Parathyroid adenoma (tissue), 2 donors: ENCODE data around the gene SCGB2B2.

ENCODE experiments used
- H2AFZ ChIP-seq: fragments of 300-600 bp; sonication (generic); one replicate; pipeline ENCODE4 v1.7.0; 2017; ENCODE audit warnings: antibody characterized with exemption, mild to moderate bottlenecking
- H3K27ac ChIP-seq: fragments of 300-600 bp; sonication (generic); one replicate; pipeline ENCODE4 v1.7.0; 2017
- H3K27me3 ChIP-seq: fragments of 300-600 bp; sonication (generic); one replicate; pipeline ENCODE4 v1.7.0; 2017; ENCODE audit warnings: low read length; ENCODE audit not compliant: control insufficient read depth, insufficient read depth
- H3K36me3 ChIP-seq: fragments of 300-600 bp; sonication (generic); one replicate; pipeline ENCODE4 v1.7.0; 2017; ENCODE audit warnings: low read length; ENCODE audit not compliant: control insufficient read depth, insufficient read depth
- H3K4me1 ChIP-seq: fragments of 300-600 bp; sonication (generic); one replicate; pipeline ENCODE4 v1.7.0; 2017; ENCODE audit warnings: control low read depth
- H3K4me2 ChIP-seq: fragments of 300-600 bp; sonication (generic); one replicate; pipeline ENCODE4 v1.7.0; 2017; ENCODE audit warnings: low read length
- H3K4me3 ChIP-seq: fragments of 300-600 bp; sonication (generic); one replicate; pipeline ENCODE4 v1.7.0; 2017; ENCODE audit warnings: low read depth, low read length
- H3K79me2 ChIP-seq: fragments of 300-600 bp; sonication (generic); one replicate; pipeline ENCODE4 v1.7.0; 2017; ENCODE audit warnings: control low read depth
- H3K9ac ChIP-seq: fragments of 300-600 bp; sonication (generic); one replicate; pipeline ENCODE4 v1.7.0; 2017; ENCODE audit warnings: mild to moderate bottlenecking
- H3K9me3 ChIP-seq: fragments of 300-600 bp; sonication (generic); one replicate; pipeline ENCODE4 v1.7.0; 2017; ENCODE audit warnings: low read length; ENCODE audit not compliant: control insufficient read depth
- TF ChIP-seq, protein P1 (sequence below): fragments of 300-600 bp; sonication (generic); IDR thresholded peaks from one replicate; pipeline ENCODE4 v1.7.0; 2017; ENCODE audit warnings: antibody characterized with exemption, mild to moderate bottlenecking
- donor health status: primary hyperparathyroidism.

The SCGB2B2 gene

GRCh38 chr19:34678421-34678820 is 1.5 kb upstream of the SCGB2B2 start:
- Histone ChIP-seq H3K36me3 (peaks cover 7% of the 10 kb centered on the region), H3K79me2 (no peaks in the 10 kb centered on the region), H3K27ac (no peak overlapping the region), H3K4me2 (peak overlapping the region; percentile 90), H3K9ac (no peak overlapping the region), H2AFZ (no peak overlapping the region), H3K27me3 (no peaks in the 10 kb centered on the region), H3K4me3 (peak overlapping the region; percentile 99), H3K4me1 (peaks cover 3% of the 10 kb centered on the region), H3K9me3 (peaks cover 8% of the 10 kb centered on the region)
- TF ChIP-seq, protein P1, sequence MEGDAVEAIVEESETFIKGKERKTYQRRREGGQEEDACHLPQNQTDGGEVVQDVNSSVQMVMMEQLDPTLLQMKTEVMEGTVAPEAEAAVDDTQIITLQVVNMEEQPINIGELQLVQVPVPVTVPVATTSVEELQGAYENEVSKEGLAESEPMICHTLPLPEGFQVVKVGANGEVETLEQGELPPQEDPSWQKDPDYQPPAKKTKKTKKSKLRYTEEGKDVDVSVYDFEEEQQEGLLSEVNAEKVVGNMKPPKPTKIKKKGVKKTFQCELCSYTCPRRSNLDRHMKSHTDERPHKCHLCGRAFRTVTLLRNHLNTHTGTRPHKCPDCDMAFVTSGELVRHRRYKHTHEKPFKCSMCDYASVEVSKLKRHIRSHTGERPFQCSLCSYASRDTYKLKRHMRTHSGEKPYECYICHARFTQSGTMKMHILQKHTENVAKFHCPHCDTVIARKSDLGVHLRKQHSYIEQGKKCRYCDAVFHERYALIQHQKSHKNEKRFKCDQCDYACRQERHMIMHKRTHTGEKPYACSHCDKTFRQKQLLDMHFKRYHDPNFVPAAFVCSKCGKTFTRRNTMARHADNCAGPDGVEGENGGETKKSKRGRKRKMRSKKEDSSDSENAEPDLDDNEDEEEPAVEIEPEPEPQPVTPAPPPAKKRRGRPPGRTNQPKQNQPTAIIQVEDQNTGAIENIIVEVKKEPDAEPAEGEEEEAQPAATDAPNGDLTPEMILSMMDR: no peak

GRCh38 chr19:34678085-34678412 is 1.1 kb upstream of the SCGB2B2 start:
- H3K79me2 ChIP-seq: no peaks in the 10 kb centered on the region
- no peaks in the 10 kb centered on the region for H3K27me3 ChIP-seq
- H3K9ac ChIP-seq: peak overlapping the region; percentile 81
- peaks cover 6% of the 10 kb centered on the region for H3K36me3 ChIP-seq
- TF ChIP-seq, protein P1: no peak
- H3K4me1 ChIP-seq: peaks cover 3% of the 10 kb centered on the region
- peak overlapping the region; percentile 90 for H3K4me2 ChIP-seq
- H3K9me3 ChIP-seq: peaks cover 8% of the 10 kb centered on the region
- H3K27ac ChIP-seq: peak overlapping the region; percentile 93
- H2AFZ ChIP-seq: peak overlapping the region; percentile 88
- H3K4me3 ChIP-seq: peak overlapping the region; percentile 99

GRCh38 chr19:34677386-34678084 is 576 bp upstream of the SCGB2B2 start, which contains the start of gene ZNF302:
Gene ZNF302 (plus strand): TSS chr19:34677678. CDS start chr19:34678805, 1,127 bp downstream.
- Histone ChIP-seq H3K9me3 (peaks cover 8% of the 10 kb centered on the region), H3K4me3 (peak within 1 kb of the TSS; percentile 99), H3K36me3 (peaks cover 6% of the 10 kb centered on the region), H3K4me1 (peaks cover 3% of the 10 kb centered on the region), H3K27me3 (no peaks in the 10 kb centered on the region), H3K4me2 (peak within 1 kb of the TSS; percentile 90), H3K79me2 (no peaks in the 10 kb centered on the region), H3K9ac (peak within 1 kb of the TSS; percentile 81), H2AFZ (peak within 1 kb of the TSS; percentile 88), H3K27ac (peak within 1 kb of the TSS; percentile 93)
- TF ChIP-seq, protein P1: no peak

- no peak overlapping the region for H3K4me2 ChIP-seq
- H3K79me2 ChIP-seq: no peaks in the 10 kb centered on the region
- no peak overlapping the region for H3K4me3 ChIP-seq
- no peaks in the 10 kb centered on the region for H3K27me3 ChIP-seq
- peaks cover 6% of the 10 kb centered on the region for H3K36me3 ChIP-seq
- TF ChIP-seq, protein P1: no peak
- no peak overlapping the region for H3K27ac ChIP-seq
- peaks cover 3% of the 10 kb centered on the region for H3K4me1 ChIP-seq
- no peak overlapping the region for H3K9ac ChIP-seq
- H3K9me3 ChIP-seq: peaks cover 8% of the 10 kb centered on the region
- H2AFZ ChIP-seq: no peak overlapping the region
Measured at GRCh38 chr19:34675919-34676318, 1.0 kb downstream of the SCGB2B2 start.

DNA sequence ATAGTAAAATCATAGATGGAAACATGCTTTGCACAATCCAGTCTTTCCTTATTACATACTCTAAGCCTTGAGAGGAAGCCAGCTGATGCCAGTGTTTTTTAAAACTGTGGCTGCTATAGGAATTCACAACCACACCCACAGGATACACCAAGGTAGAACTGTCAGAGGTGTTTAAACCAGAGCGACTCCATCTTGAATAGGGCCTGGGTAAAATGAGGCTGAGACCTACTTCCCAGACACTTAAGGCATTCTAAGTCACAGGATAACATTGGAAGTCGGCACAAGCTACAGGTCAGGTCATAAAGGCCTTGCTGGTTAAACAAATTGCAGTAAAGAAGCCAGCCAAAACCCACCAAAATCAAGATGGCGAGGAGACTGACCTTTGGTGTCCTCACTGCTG is 1.7 kb downstream of the SCGB2B2 start:
- no peak overlapping the region for H3K27ac ChIP-seq
- peaks cover 8% of the 10 kb centered on the region for H3K9me3 ChIP-seq
- H3K9ac ChIP-seq: no peak overlapping the region

More for the DNA sequence above, 1.7 kb downstream of the SCGB2B2 start:
- H2AFZ ChIP-seq: no peak overlapping the region
- TF ChIP-seq, protein P1: no peak
- H3K79me2 ChIP-seq: no peaks in the 10 kb centered on the region
- H3K4me3 ChIP-seq: no peak overlapping the region
- H3K36me3 ChIP-seq: peaks cover 6% of the 10 kb centered on the region
- no peak overlapping the region for H3K4me2 ChIP-seq
- peaks cover 3% of the 10 kb centered on the region for H3K4me1 ChIP-seq
- no peaks in the 10 kb centered on the region for H3K27me3 ChIP-seq
